ENCODE results near the gene CHAC1.
A peak's percentile ranks its signal among the peaks of the same experiment; 100 is the strongest.
"Not testable (repeated sequence)": the region's sequence is repeated elsewhere in the genome, so short reads cannot be mapped to it uniquely, and the experiment has no call there.

Gene CHAC1

GRCh38 chr15:40938536-40938870 lies 14.8 kb upstream of the CHAC1 start:
- no peak for DNase-seq

- no peak for DNase-seq
These were observed 12.9 kb upstream of the CHAC1 start for GRCh38 chr15:40940296-40940801.

GRCh38 chr15:40941068-40941527 lies 12.2 kb upstream of the CHAC1 start:
- DNase-seq = no peak

GRCh38 chr15:40941528-40942336 lies 11.5 kb upstream of the CHAC1 start:
- peak; percentile 50 for DNase-seq

- no peak for DNase-seq
These were observed 10.9 kb upstream of the CHAC1 start for GRCh38 chr15:40942337-40942854.

- no peak for DNase-seq
These were observed 10.4 kb upstream of the CHAC1 start for GRCh38 chr15:40942878-40943277.

- DNase-seq = no peak
These were observed 9.4 kb upstream of the CHAC1 start for GRCh38 chr15:40943764-40944365.

- DNase-seq = no peak
These were observed 8.6 kb upstream of the CHAC1 start for GRCh38 chr15:40944510-40945296.

GRCh38 chr15:40948706-40949473 lies 4.4 kb upstream of the CHAC1 start:
- no peak for DNase-seq

- DNase-seq = no peak
These were observed 3.5 kb upstream of the CHAC1 start for GRCh38 chr15:40949756-40950207.

GRCh38 chr15:40951764-40952163 lies 1.5 kb upstream of the CHAC1 start:
- DNase-seq = no peak

GRCh38 chr15:40952301-40952900 lies 870 bp upstream of the CHAC1 start:
- no peak for DNase-seq

- DNase-seq = no peak
These were observed 423 bp downstream of the CHAC1 start for GRCh38 chr15:40953713-40954074.

GRCh38 chr15:40954158-40954848 lies 1.0 kb downstream of the CHAC1 start:
- not testable (repeated sequence) for DNase-seq

GRCh38 chr15:40955141-40955903 lies 2.1 kb downstream of the CHAC1 start:
- no peak for DNase-seq

GRCh38 chr15:40955930-40956540 lies 2.8 kb downstream of the CHAC1 start:
- no peak for DNase-seq

- DNase-seq = no peak
These were observed 3.3 kb downstream of the CHAC1 start for GRCh38 chr15:40956541-40956982.

GRCh38 chr15:40957041-40957555 lies 3.8 kb downstream of the CHAC1 start:
- no peak for DNase-seq

GRCh38 chr15:40957581-40958051 lies 4.3 kb downstream of the CHAC1 start:
- no peak for DNase-seq

- DNase-seq = no peak
These were observed 4.9 kb downstream of the CHAC1 start for GRCh38 chr15:40958146-40958545.

Measured in activated CD4-positive, alpha-beta T cell treated with anti-CD3 and anti-CD28 coated beads, Interleukin-2, amount 50 U/mL, for 1 hour (primary cell).